HepG2 (cell line): ENCODE measurements around the gene CFAP300. TPM values are rescaled to one million over a fixed set of nuclear protein-coding genes. Genes with fewer than 3 reads are reported as not detected.

ENCODE experiments used
- AFF4 ChIP-seq: sonication (generic); formaldehyde crosslinking; IDR thresholded peaks from 2 replicates; pipeline ENCODE4 v1.4.0; 2020; ENCODE audit warnings: missing genetic modification reagents
- ARNT ChIP-seq: fragments of 450-650 bp; IDR thresholded peaks from 2 replicates; pipeline ENCODE4 v1.6.1; 2017
- ATM ChIP-seq: fragments of 450-650 bp; IDR thresholded peaks from 2 replicates; pipeline ENCODE4 v1.7.1; 2017; ENCODE audit warnings: mild to moderate bottlenecking, borderline replicate concordance
- CBX5 ChIP-seq: sonication (generic); formaldehyde crosslinking; IDR thresholded peaks from 2 replicates; pipeline ENCODE4 v1.4.0; 2020; ENCODE audit warnings: missing genetic modification reagents, borderline replicate concordance
- CEBPB ChIP-seq: IDR thresholded peaks from 2 replicates; pipeline ENCODE4 v1.6.1; 2011; ENCODE audit warnings: low read depth, low read length, improper control_type of control experiment, borderline replicate concordance
- CEBPZ ChIP-seq: IDR thresholded peaks from 2 replicates; pipeline ENCODE4 v1.6.1; 2012; ENCODE audit warnings: low read length, improper control_type of control experiment
- CHCHD3 ChIP-seq: sonication (generic); formaldehyde crosslinking; IDR thresholded peaks from 2 replicates; pipeline ENCODE4 v1.8.0; 2022; ENCODE audit warnings: mild to moderate bottlenecking, missing genetic modification reagents, moderate library complexity
- HIVEP1 ChIP-seq: sonication (generic); formaldehyde crosslinking; IDR thresholded peaks from 2 replicates; pipeline ENCODE4 v1.4.0; 2020; ENCODE audit warnings: mild to moderate bottlenecking, missing genetic modification reagents
- HNRNPH1 ChIP-seq: fragments of 200-400 bp; formaldehyde crosslinking; optimal IDR thresholded peaks from 2 replicates; pipeline ENCODE3; 2017; ENCODE audit warnings: mild to moderate bottlenecking, low read depth, low read length
- NFYB ChIP-seq: sonication (generic); formaldehyde crosslinking; IDR thresholded peaks from 2 replicates; pipeline ENCODE4 v1.4.0; 2020; ENCODE audit warnings: missing genetic modification reagents
- NPAS2 ChIP-seq: sonication (generic); formaldehyde crosslinking; IDR thresholded peaks from 2 replicates; pipeline ENCODE4 v1.8.0; 2022; ENCODE audit warnings: mild to moderate bottlenecking, missing genetic modification reagents, borderline replicate concordance
- PHF5A ChIP-seq: IDR thresholded peaks from one replicate; pipeline ENCODE4 v1.6.1; 2018; ENCODE audit warnings: low read depth, missing genetic modification reagents; ENCODE audit not compliant: unreplicated experiment
- POGZ ChIP-seq: sonication (generic); formaldehyde crosslinking; IDR thresholded peaks from 2 replicates; pipeline ENCODE4 v1.4.0; 2020; ENCODE audit warnings: mild to moderate bottlenecking, missing genetic modification reagents
- RFX3 ChIP-seq: IDR thresholded peaks from 2 replicates; pipeline ENCODE4 v1.6.1; 2016; ENCODE audit warnings: missing biosample characterization, missing genetic modification reagents
- RXRB ChIP-seq: IDR thresholded peaks from 2 replicates; pipeline ENCODE4 v1.6.1; 2016; ENCODE audit warnings: borderline replicate concordance, missing genetic modification reagents, missing compliant biosample characterization
- TCF7L2 ChIP-seq: IDR thresholded peaks from 2 replicates; pipeline ENCODE4 v1.6.1; 2011; ENCODE audit warnings: mild to moderate bottlenecking, low read depth, low read length, moderate library complexity
- ZNF629 ChIP-seq: sonication (generic); formaldehyde crosslinking; conservative IDR thresholded peaks from 2 replicates; pipeline ENCODE4 v1.5.0; 2020; ENCODE audit warnings: missing genetic modification reagents
- ZNF674 ChIP-seq: sonication (generic); formaldehyde crosslinking; IDR thresholded peaks from 2 replicates; pipeline ENCODE4 v1.5.0; 2020; ENCODE audit warnings: low read depth, mild to moderate bottlenecking, missing genetic modification reagents
- ZNF83 ChIP-seq: sonication (generic); formaldehyde crosslinking; IDR thresholded peaks from 2 replicates; pipeline ENCODE4 v1.4.0; 2020; ENCODE audit warnings: missing genetic modification reagents, mild to moderate bottlenecking, borderline replicate concordance
- ZNF883 ChIP-seq: sonication (generic); formaldehyde crosslinking; IDR thresholded peaks from 2 replicates; pipeline ENCODE4 v1.5.1; 2020; ENCODE audit warnings: mild to moderate bottlenecking, missing genetic modification reagents; ENCODE audit errors: not compliant biosample characterization
- ZSCAN20 ChIP-seq: sonication (generic); formaldehyde crosslinking; IDR thresholded peaks from 2 replicates; pipeline ENCODE4 v1.4.0; 2020; ENCODE audit warnings: missing genetic modification reagents, mild to moderate bottlenecking, borderline replicate concordance
- polyA plus RNA-seq, 8 experiments: library from polyadenylated mRNA; depleted of rRNA in 3 of 8; stranded (reverse) in 7 of 8; unstranded in 1 of 8; fragments of >200 nt; fragmentation: Illumina TruSeq in 4 of 8; extraction: Trizol in 4 of 8; gene quantifications; 2 replicates each; pipeline versions ENCODE4 v1.2.1 to v1.2.3, GENCODE V29; 2011 to 2016; ENCODE audit warnings: low read depth in 4 of 8, missing spikeins in 1 of 8, mixed read lengths in 1 of 8; ENCODE audit not compliant: insufficient read depth in 1 of 8
- total RNA-seq, 5 experiments: library from RNA; depleted of rRNA; stranded (reverse); fragments of >200 nt; fragmentation: Illumina TruSeq; extraction: Trizol; gene quantifications; 2 replicates each; pipeline ENCODE4 v1.2.3, GENCODE V29; 2016; ENCODE audit warnings: low read depth in 1 of 5
- TF ChIP-seq, protein P1 (sequence below): sonication (generic); formaldehyde crosslinking; conservative IDR thresholded peaks from 2 replicates; pipeline ENCODE4 v1.5.0; 2020; ENCODE audit warnings: missing genetic modification reagents

CFAP300 gene
- total and polyA plus RNA-seq, 2 of the 13 experiments (the other 11 are each of a cell fraction or from before 2014, with no cell fraction given): not detected

GRCh38 chr11:102111011-102111786 is 64.0 kb downstream of the CFAP300 start (continued):
- TF ChIP-seq CEBPZ: no peak
- peak; percentile 81; the same call in 1 of the 2 replicates for TF ChIP-seq CEBPB
- TF ChIP-seq ZNF674: no peak
- no peak for TF ChIP-seq NPAS2 (CRISPR knock-in tag)
- TF ChIP-seq HIVEP1: peak; percentile 37; the same call in 1 of the 2 replicates
- TF ChIP-seq ARNT: no peak
- no peak for TF ChIP-seq NFYB (CRISPR knock-in tag)
- TF ChIP-seq, protein P1, sequence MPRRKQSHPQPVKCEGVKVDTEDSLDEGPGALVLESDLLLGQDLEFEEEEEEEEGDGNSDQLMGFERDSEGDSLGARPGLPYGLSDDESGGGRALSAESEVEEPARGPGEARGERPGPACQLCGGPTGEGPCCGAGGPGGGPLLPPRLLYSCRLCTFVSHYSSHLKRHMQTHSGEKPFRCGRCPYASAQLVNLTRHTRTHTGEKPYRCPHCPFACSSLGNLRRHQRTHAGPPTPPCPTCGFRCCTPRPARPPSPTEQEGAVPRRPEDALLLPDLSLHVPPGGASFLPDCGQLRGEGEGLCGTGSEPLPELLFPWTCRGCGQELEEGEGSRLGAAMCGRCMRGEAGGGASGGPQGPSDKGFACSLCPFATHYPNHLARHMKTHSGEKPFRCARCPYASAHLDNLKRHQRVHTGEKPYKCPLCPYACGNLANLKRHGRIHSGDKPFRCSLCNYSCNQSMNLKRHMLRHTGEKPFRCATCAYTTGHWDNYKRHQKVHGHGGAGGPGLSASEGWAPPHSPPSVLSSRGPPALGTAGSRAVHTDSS (CRISPR knock-in tag): no peak
- 0 out of 2 replicates have a peak, but pooled peaks have one; percentile 27 for TF ChIP-seq ZSCAN20 (CRISPR knock-in tag)
- no peak for TF ChIP-seq ZNF629 (CRISPR knock-in tag)
- 0 out of 2 replicates have a peak, but pooled peaks have one; percentile 60 for TF ChIP-seq ZNF83 (CRISPR knock-in tag)
- no peak for TF ChIP-seq ZNF883 (CRISPR knock-in tag)
- TF ChIP-seq TCF7L2: no peak
- TF ChIP-seq CHCHD3 (CRISPR knock-in tag): no peak
- no peak for TF ChIP-seq RFX3
- no peak; the same call in 1 of the 2 replicates for TF ChIP-seq AFF4 (CRISPR knock-in tag)
- TF ChIP-seq CBX5: peak; percentile 58; the same call in 1 of the 2 replicates
- no peak for TF ChIP-seq ATM
- no peak for TF ChIP-seq RXRB (CRISPR knock-in tag)
- TF ChIP-seq PHF5A (CRISPR knock-in tag): no peak
- TF ChIP-seq HNRNPH1: no peak
- no peak for TF ChIP-seq POGZ (CRISPR knock-in tag)
